ENCODE data around the gene SMCO4.

GRCh38 chr11:93464927-93465540 lies 78.2 kb downstream of the SMCO4 start:
- TF ChIP-seq POLR2A (IDR thresholded peaks at IDR 0.05): no peak
- no peak for TF ChIP-seq CTCF (IDR thresholded peaks at IDR 0.05)

Data from esophagus squamous epithelium (tissue), 4 donors.